Measurements from ENCODE around the gene ACP2. TPM values are rescaled to one million over a fixed set of nuclear protein-coding genes. Genes with fewer than 3 reads are reported as not detected.
"Not testable (repeated sequence)": the region's sequence is repeated elsewhere in the genome, so short reads cannot be mapped to it uniquely, and the experiment has no call there.

Gene ACP2
- total RNA-seq, 1 experiment from 2014 or later: 39.9 TPM

DNA sequence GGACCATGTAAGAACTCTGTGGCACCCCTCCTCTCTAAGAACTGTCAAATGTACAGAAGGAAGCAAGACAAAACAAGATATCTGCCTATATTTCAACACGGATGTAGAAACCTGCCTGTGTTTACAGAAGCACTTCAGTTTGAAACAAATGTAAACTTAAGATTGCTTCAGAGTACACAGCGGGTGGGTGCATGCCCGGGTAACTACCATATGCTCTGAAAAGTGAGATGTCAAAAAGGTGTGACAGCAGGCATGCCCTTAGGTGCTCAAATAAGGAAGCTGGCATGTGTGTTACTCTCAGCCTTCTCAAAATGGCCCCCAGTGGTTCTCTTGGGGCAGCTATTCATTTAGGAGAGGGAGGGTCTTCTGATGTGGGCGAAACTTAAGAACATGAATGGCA lies 5.2 kb downstream of the ACP2 start:
- no peak for DNase-seq (ENCODE audit: low read depth)

DNA sequence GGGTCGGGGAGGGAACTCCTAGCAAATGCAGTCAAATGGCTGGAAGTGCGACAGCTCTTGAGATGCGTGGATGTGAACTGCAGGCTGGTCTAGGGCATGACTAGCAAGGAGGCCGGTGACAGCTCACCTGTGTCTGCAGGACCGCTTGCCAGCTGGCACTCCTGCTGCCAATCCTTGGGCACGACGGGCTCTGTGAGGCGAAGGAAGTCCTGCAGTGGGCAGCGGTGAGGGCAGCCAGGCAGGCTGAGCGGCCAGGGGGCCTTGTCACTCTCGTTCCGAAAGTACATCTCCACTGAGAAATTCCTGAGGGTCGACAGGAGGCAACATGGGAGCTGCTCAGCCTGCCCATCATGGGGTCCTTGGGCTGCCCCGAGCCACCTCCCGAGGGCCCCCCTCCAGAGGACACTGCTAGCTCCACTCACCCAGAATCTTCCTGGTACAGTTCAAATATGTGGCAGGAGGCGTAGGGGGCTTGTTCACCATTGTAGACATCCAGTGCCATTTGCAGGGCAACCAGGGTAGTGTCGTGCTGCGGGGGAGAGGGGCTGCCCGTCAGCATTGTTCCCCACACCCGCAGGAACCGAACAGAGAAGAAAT lies 5.9 kb downstream of the ACP2 start:
- no peak for DNase-seq (ENCODE audit: low read depth)

DNA sequence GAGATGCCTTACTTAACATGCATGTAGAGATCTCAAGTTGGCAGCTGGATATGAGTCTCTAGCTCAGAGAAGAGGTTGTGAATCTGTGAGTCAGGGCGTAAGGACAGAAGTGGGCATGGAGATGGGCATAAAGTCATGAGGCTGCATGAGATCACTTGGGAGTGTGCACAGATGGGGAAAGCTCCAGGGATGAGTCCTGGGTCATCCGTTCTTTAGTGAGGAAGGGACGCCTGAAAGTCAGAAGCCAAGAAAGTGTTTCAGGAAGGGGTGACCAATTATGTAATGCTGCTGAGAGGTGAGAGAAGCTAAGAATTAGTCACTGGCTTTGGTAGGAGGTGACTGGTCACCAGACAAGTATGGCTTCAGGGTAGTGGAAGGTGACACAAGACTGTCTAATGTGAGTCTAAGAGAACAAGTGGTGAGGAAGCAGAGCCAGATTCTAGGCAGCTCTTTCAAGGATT lies 6.7 kb downstream of the ACP2 start:
- no peak for DNase-seq (ENCODE audit: low read depth)

DNA sequence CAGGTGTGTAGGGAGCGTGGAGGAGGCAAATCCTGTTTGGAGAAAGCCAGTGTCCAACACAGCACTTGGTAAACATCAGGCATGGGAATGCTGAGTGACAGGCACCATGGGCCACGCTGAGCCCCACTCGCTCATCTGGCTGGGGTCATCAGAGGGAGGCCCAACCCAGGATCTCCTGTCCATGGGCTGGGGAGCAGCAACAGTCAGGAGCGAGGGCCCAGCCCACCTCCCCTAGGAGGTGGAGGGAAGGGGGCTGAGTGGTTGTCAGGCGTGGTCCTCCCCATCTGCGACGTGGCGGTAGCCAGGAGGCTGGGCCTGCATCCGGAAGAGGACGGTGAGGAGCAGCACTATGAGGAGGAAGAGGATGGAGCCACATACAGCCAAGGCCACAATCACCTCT lies 8.8 kb downstream of the ACP2 start:
- no peak for DNase-seq (ENCODE audit: low read depth)

DNA sequence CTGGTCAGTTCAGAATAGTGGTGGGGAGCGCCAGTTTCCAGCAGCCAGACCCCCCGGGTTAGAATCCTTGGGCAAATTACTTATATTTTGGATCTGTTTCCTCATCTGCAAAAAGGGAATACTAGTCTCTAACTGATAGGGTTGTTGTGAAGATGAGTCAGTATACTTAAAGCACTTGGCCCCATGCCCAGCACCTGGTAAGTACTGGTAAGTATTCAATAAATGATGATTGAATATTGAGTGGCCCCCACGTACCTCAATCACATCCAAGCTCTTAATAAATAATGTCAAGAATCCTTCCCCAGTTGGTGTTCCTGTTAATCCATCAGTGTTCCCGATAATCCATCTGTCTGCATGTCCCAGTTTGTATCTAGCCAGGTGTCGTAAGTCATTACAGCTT lies 12.1 kb downstream of the ACP2 start:
- peak; percentile 51 for DNase-seq (ENCODE audit: low read depth)

DNA sequence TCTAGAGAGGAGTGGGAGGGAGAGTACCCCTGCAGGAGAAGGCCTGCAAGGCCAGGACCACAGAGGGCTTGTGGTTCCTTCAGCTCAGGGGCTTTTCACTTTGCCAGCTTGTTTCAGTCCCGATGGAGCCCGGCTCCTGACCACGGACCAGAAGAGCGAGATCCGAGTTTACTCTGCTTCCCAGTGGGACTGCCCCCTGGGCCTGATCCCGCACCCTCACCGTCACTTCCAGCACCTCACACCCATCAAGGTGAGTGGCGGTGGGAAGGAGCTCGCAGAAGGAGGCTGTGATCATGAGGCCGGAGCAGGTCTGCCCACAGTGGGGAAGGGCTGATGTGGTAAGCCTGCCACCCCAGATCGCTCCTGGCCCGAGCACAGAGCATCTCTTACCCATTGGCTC lies 13.5 kb downstream of the ACP2 start:
- DNase-seq (ENCODE audit: low read depth): no peak

DNA sequence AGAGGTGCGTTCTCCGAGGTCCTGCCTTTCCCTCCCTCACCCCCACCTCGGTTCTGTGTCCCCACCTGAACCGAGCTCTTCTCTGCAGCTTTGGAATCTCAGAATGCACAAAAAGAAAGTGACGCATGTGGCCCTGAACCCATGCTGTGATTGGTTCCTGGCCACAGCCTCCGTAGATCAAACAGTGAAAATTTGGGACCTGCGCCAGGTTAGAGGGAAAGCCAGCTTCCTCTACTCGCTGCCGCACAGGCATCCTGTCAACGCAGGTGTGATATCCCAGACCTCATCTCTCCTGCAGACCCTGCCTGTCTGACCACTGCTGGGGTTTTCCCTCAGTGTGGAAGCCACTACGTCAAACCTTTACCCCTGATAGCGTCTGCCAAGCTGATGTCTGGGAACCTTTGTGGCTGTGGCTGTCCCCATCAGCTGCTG lies 13.9 kb downstream of the ACP2 start:
- DNase-seq (ENCODE audit: low read depth): peak; percentile 62

DNA sequence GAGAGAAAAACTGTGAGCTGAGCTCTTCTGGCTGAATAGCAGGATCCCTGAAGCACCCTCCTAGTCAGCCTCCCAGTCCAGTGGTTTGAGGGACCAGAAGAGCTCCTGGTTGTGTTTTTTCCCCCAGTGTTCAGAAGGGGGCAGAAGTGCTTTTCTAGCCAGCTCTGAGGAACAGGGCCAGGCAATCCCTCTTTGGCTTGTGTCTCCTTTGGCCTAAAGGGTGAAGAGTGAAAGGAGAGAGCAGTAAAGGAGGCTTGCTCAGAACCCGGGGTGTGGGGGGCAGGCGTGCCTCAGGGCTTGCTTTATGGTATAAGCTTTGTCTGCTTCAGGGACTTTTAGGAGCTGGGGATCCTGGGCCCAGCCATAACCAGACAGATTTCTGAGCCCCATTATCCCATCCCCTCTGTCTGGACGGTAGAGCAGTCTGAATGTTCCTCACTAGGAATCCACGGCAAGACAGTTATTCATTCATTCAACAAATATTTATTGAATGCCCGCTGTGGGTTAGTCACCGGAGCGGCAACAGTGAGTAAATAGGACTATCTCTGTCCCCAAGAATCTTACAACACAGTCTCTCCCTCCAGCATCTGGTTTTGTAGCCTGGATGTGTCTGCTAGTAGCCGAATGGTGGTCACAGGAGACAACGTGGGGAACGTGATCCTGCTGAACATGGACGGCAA lies 14.5 kb downstream of the ACP2 start:
- peak; percentile 78 for DNase-seq (ENCODE audit: low read depth)

DNA sequence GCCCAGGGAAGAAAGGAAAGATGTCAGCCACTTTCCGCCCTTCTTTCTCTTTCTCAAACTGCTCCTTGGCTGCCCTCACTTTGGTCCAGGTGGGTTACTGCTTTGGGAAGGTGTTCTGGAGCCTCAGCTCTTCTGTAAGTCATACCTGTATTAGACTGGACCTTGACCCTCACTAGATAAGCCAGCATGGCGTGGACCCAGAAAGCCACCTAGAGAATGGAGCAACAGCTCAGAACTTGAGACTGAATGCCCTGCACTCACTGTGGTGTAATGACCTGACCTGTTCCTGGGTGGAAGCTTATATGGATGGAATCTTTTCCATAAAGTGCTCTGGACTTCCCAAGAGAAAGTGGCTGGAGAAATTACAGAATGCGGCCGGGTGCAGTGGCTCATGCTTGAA lies 15.6 kb downstream of the ACP2 start:
- DNase-seq (ENCODE audit: low read depth): no peak

DNA sequence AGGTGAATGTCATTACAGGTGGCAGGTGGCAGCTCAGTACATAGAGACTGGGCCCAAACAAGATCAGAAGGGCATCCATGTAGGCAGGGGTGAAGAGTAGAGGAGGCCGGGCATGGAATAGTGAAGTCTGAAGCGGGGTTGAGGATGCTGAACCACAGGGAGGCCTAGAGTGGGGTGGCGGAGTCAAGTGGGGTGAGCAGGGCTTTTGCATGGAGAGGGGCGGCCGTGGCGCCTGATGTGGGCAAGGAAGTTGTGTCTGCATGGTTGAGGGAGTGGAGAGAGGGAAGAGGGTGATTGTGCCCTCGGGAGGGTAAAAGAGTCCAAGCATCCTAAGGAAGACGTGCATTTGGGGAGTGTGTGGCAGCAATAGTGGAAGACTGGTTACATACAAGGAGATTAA lies 19.5 kb downstream of the ACP2 start:
- no peak for DNase-seq (ENCODE audit: low read depth)

DNA sequence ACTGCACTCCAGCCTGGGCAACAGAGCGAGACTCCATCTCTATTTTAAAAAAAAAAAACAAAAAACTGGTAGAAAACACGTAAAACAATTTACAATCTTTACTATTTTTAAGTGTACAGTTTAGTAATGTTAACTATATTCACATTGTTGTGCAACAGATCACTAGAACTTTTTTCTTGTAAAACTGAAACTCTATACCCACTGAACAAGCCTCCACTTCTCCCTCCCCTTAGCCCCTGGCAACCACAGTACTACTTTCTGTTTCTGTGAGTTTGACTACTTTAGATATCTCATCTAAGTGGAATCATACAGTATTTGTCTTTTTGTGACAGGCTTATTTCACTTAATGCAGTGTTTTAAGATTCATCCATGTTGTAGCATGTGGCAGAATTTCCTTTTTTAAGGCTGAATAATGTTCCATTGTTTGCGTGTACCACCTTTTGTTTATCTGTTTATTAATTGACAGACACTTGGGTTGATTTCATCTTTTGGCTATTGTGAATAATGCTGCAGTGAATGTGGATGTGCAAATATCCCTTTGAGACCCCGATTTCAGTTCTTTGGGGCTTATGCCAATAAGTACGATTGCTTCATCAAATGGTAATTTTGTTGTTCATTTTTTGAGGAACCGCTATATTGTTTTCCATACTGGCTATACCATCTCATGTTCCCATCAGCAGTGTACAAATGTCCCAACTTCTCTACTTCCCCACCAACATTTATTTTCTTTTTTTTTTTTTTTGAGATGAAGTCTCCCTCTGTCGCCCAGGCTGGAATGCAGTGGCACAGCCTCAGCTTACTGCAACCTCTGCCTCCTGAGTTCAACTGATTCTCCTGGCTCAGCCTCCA lies 22.8 kb downstream of the ACP2 start:
- DNase-seq (ENCODE audit: low read depth): no peak

DNA sequence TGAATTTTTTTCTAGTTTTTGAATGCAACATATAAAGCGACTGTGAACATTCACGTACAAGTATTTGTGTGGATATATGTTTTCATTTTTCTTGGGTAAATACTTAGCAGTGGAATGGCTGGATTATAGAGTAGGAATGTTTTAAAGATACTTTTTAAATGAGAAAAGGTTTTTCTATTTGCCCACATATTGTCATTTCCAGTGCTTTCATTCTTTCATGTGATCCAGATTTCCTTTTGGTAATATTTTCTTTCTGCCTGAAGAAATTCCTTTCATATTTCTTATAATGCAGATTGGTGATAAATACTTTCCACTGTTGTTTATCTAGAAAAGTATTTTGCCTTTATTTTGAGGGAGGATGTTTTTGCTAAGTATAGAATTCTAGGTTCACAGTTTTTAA lies 25.9 kb downstream of the ACP2 start:
- no peak for DNase-seq (ENCODE audit: low read depth)

DNA sequence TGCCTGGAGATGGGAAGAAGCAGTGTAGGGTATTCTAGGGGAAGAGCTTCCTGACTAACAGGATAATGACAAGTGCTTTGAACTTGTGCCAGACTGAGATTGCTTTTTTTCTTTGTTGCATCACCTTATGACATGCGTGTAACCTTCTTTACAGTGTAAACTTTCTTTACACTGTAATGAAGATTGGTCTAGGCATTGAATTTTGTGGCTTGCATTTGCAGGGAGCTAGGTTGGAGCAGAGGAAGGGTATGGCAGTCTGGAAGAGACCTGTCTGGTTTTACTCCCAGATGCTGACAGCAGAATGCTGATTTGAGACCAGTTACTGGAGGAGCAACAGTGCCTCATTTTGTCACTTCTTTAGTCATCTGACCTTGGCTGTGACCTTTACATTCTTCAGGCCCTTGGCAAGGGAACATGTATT lies 28.2 kb downstream of the ACP2 start:
- DNase-seq (ENCODE audit: low read depth): peak; percentile 75

DNA sequence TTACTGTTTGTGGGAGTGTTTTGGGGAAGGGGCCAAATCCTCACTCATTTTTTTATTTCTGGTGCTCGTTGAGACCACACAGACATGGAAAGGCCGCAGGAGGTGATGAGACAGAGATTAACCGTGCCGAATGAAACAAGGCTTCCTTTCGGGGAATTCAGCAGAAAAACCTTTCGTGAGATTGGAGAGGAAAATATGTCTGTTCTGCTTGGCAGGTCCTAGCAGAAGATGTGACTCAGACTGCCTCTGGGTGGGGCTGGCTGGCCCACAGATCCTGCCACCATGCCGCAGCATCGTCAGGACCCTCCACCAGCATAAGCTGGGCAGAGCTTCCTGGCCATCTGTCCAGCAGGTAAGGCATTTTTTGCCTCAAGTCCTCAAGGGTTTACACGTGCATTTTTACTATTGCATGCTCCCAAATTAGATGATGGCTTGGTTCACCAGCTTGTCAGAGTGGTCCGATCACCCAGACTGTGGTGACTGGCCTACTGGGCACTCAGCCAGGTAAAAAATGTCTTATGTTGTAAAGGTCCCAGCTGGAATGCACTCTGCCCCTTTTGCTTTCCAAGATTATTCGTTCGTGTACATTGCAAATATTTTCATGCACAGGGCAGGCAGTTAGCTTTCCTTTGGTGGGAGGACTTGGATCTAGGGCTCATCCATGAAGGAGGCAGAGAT lies 32.4 kb downstream of the ACP2 start:
- DNase-seq (ENCODE audit: low read depth): peak; percentile 89

DNA sequence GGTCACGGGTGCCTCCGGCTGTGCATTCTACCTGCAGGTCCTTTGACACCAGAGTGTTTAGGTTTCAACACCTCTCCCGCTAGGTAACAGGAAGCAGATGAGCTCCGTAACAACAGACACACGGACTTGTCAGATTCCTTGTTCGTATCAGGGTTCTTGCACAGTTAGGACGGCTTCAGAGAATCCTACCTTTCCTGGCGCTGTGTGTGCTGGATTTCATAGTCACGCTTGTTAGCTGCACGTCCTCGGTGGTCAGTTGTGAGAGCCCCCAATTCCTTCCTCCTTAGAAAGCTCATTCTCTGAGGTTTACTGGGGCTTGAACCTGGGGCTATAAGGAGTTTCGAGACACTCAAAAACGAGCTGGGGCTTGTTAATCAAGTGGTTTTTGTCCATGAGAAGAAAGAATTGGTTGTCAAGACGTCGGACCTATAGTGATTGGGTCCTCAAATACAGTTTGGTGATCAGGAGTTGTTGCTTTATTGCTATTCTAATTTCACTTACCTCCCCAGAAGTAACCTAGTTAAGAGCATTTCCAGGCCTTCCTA lies 33.2 kb downstream of the ACP2 start:
- DNase-seq (ENCODE audit: low read depth): no peak

DNA sequence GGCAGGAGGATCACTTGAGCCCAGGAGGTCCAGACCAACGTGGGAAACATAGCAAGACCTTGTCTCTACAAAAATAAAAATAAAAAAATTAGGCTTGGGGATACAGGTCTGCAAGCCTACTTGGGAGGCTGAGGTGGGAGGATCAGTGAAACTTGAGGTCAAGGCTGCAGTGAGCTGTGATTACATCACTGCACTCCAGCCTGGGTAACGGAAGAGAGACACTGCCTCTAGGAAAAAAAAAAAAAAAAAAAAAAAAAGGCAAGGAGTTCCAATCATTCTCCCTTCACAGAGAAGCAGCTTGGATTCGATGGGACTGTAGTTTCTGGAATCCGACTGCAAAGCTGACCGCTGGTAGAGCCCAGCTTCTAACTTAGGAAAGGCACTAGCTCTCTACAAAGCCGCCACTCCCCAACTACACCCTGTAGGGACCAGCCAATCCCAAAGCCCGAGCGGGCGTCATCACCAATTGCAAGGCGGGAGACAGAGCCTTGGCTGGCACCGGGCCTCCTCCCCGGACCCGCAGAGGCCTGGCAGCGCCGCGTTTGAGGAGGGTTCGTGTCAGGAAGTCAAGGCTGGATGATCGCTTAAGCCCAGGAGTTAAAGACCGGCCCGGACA lies 34.6 kb downstream of the ACP2 start:
- DNase-seq (ENCODE audit: low read depth): peak; percentile 92

DNA sequence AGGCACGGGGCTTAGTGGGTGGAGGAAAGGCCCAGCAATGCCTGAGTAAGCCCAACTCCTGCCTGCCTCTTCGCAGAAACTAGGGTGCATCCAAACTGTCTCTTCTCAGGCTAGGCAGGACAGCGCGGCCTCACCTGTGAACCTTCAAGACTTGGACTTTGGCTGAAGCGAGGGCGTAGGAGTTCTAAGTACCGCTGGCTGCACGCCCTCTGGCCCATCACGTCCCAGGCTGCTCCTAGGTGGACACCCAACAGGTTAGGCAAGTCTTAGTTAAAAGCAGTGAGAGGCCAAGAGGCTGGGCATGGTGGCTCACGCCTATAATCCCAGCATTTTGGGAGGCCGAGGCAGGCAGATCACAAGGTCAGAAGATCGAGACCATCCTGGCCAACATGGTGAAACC lies 35.7 kb downstream of the ACP2 start:
- DNase-seq (ENCODE audit: low read depth): no peak

DNA sequence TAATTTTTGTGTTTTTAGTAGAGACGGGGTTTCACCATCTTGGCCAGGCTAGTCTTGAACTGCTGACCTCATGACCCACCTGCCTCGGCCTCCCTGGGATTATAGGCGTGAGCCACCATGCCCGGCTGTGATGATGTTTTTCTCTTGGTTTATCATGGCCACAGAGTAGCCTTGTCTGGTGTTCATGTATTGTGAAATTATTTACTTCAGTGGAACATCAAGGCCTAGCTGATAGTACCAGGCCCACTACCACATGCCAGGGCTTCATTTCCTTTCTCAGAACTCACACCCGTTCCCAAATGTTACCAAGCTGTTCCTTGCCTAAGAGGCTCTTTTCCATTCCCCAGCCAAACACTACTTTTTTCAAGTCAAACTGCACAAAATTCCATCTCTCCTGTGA lies 40.0 kb downstream of the ACP2 start:
- DNase-seq (ENCODE audit: low read depth): no peak

DNA sequence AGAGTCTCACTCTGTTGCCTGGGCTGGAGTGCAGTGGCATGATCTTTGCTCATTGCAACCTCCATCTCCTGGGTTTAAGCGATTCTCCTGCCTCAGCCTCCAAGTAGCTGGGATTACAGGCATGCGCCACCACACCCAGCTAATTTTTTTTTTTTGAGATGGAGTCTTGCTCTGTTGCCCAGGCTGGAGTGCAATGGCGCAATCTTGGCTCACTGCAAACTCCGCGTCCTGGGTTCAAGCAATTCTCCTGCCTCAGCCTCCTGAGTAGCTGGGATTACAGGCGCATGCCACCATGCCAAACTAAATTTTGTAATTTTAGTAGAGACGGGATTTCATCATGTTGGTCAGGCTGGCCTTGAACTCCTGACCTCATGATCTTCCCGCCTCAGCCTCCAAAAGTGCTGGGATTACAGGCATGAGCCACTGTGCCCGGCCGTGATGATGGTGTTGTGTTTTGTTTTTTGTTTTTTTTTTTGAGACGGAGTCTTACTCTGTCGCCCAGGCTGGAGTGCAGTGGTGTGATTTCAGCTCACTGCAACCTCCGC lies 40.5 kb downstream of the ACP2 start:
- not testable (repeated sequence) for DNase-seq (ENCODE audit: low read depth)

DNA sequence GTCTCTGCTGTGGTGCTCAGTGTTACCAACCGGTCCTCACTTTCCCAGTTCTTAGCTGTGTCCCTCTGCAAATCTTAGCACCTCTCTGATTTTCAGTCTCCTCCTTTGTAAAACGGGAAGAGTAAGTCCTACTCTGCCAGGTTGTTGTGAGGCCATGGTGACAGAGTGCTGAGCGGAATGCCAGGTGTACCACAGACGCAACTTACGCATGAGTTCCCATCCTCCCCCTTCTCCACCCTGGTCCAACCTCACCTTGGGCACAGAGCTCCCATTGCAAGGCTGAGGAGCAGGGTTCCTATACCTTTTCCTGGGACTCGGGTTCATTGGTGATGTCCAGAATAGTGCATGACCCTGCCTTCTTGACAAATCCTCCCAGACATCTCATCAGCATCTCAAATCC lies 41.2 kb downstream of the ACP2 start:
- DNase-seq (ENCODE audit: low read depth): no peak

DNA sequence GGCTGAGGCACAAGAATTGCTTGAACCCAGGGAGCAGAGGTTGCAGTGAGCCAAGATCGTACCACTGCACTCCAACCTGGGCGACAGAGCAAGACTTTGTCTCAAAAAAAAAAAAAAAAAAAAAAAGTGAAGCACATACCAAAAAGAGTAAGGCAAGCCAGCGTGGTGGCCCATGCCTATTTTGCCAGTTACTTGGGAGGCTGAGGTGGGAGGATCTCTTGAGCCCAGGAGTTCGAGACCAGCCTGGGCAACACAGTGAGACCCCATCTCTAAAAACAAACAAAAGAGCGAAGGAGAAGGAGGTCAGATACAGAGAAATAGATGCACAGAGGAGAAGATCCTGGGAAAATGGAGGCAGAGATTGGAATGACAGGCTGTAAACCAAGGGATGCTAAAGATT lies 42.0 kb downstream of the ACP2 start:
- DNase-seq (ENCODE audit: low read depth): not testable (repeated sequence)
